Activated CD4-positive, alpha-beta T cell treated with anti-CD3 and anti-CD28 coated beads, Interleukin-2, Interleukin-4, amounts not matched to agents 100 ng/mL and 50 ng/mL, durations not matched to agents 16 hours and 8 hours (primary cell): ENCODE data around the gene ZNF573.
"Not testable (repeated sequence)": the region's sequence is repeated elsewhere in the genome, so short reads cannot be mapped to it uniquely, and the experiment has no call there.

ENCODE experiments used
- DNase-seq: peaks from one replicate; pipeline ENCODE4 v3.0.0-alpha.2; 2020; ENCODE audit warnings: low spot score

ZNF573 gene

GRCh38 chr19:37779127-37780005, at the start of gene ZNF573:
TSS of gene ZNF573 (minus strand) at chr19:37779586. CDS start at chr19:37773729, 5,857 bp downstream.
- DNase-seq, result peak; percentile 81

- no peak for DNase-seq
Observed at GRCh38 chr19:37817180-37817981, 38.0 kb upstream of the ZNF573 start.

GRCh38 chr19:37815611-37816010, 36.2 kb upstream of the ZNF573 start:
- not testable (repeated sequence) for DNase-seq

- DNase-seq, result no peak
Observed at GRCh38 chr19:37813340-37813739, 34.0 kb upstream of the ZNF573 start.

- DNase-seq, result no peak
Observed at GRCh38 chr19:37809366-37809765, 30.0 kb upstream of the ZNF573 start.

GRCh38 chr19:37803249-37803840, 24.0 kb upstream of the ZNF573 start:
- no peak for DNase-seq

- no peak for DNase-seq
Observed at GRCh38 chr19:37790244-37790925, 11.0 kb upstream of the ZNF573 start.

- no peak for DNase-seq
Observed at GRCh38 chr19:37778613-37779126, 716 bp downstream of the ZNF573 start.

GRCh38 chr19:37770985-37771384, 8.4 kb downstream of the ZNF573 start:
- DNase-seq, result no peak

- peak; percentile 0 for DNase-seq
Observed at GRCh38 chr19:37763488-37763887, 15.9 kb downstream of the ZNF573 start.

- DNase-seq, result not testable (repeated sequence)
Observed at GRCh38 chr19:37757683-37758082, 21.7 kb downstream of the ZNF573 start.

GRCh38 chr19:37738371-37738770, 41.0 kb downstream of the ZNF573 start:
- no peak for DNase-seq

- DNase-seq, result no peak
Observed at GRCh38 chr19:37725181-37725580, 54.2 kb downstream of the ZNF573 start.

GRCh38 chr19:37719927-37720265, 59.5 kb downstream of the ZNF573 start:
- no peak for DNase-seq

- DNase-seq, result peak; percentile 86
Observed at GRCh38 chr19:37719111-37719926, 60.1 kb downstream of the ZNF573 start, which contains the start of gene ZNF607. TSS of gene ZNF607 (minus strand) at chr19:37719761. CDS start at chr19:37711618, 8,143 bp downstream.

GRCh38 chr19:37718304-37718703, 61.1 kb downstream of the ZNF573 start:
- DNase-seq, result no peak

- DNase-seq, result no peak
Observed at GRCh38 chr19:37716140-37716539, 63.2 kb downstream of the ZNF573 start.

GRCh38 chr19:37706052-37706605, 73.3 kb downstream of the ZNF573 start:
- no peak for DNase-seq

- DNase-seq, result no peak
Observed at GRCh38 chr19:37699057-37699456, 80.3 kb downstream of the ZNF573 start.

- DNase-seq, result no peak
Observed at GRCh38 chr19:37698216-37698615, 81.2 kb downstream of the ZNF573 start.
